Right atrium auricular region (tissue), 2 donors: Measurements from ENCODE around the gene FHIT. TPM values are rescaled to one million over a fixed set of nuclear protein-coding genes. Genes with fewer than 3 reads are reported as not detected.

Source experiments
- DNase-seq: peaks from one replicate; pipeline ENCODE4 v3.0.0-alpha.2; 2019; ENCODE audit warnings: low spot score
- H3K27ac ChIP-seq, 2 donors: fragments of 200-600 bp; sonication (generic); 1 replicate in 1 of 2; 2 replicates in 1 of 2; pipeline ENCODE4 v1.5.1; 2016 to 2019
- H3K27me3 ChIP-seq, 2 donors: fragments of 200-600 bp; sonication (generic); one replicate each; pipeline versions ENCODE4 v1.5.1 to v1.6.0; 2017 to 2019
- H3K36me3 ChIP-seq: fragments of 200-600 bp; sonication (generic); one replicate; pipeline ENCODE4 v1.5.1; 2016
- H3K4me1 ChIP-seq, 2 donors: fragments of 200-600 bp; sonication (generic); one replicate each; pipeline versions ENCODE4 v1.5.1 to v1.6.0; 2017 to 2019
- H3K4me3 ChIP-seq, 2 donors: fragments of 200-600 bp; sonication (generic); 1 replicate in 1 of 2; 2 replicates in 1 of 2; pipeline ENCODE4 v1.5.1; 2017 to 2019; ENCODE audit warnings: mild to moderate bottlenecking in 1 of 2, moderate library complexity in 1 of 2
- H3K9me3 ChIP-seq, 2 donors: fragments of 200-600 bp; sonication (generic); one replicate each; pipeline ENCODE4 v1.5.1; 2019
- total RNA-seq, 2 donors: library from RNA; depleted of rRNA; stranded (reverse); fragments of >200 nt; gene quantifications; one replicate each; pipeline ENCODE4 v1.1.0, GENCODE V29; 2016
- TF ChIP-seq, protein P1 (sequence below), 2 donors: fragments of 200-600 bp; sonication (generic); IDR thresholded peaks; one replicate each; pipeline ENCODE4 v1.5.1; 2019; ENCODE audit warnings: antibody characterized with exemption in 2 of 2

Gene FHIT
- total RNA-seq, 2 donors from 2014 or later = 10.4 to 11.0 TPM

DNA sequence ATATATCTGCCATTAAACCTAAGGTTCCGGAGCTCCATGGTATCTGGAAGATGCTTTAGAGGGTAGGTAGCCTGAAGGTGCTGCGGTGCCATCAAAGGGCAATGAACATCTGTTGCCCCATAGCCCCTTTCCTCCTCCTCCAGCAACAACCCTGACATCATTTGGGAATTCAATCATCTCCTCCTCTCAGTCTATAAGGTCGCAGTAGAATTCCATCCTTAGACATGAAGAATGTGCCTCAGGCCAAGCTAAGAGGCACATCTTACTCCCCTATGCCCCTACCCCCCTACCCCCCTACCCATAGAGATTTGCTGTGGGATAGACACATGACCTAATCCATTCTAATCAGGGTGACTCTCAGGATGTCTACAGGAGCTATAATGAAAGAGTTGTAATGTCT is 1101.8 kb downstream of the FHIT start:
- Histone ChIP-seq H3K4me3 (no peak overlapping the region), H3K4me1 (no peaks in the 10 kb centered on the region), H3K27me3 (no peaks in the 10 kb centered on the region), H3K36me3 (no peaks in the 10 kb centered on the region), H3K27ac (no peak overlapping the region), H3K9me3 (no peaks in the 10 kb centered on the region)
- DNase-seq = no peak
- TF ChIP-seq, protein P1, sequence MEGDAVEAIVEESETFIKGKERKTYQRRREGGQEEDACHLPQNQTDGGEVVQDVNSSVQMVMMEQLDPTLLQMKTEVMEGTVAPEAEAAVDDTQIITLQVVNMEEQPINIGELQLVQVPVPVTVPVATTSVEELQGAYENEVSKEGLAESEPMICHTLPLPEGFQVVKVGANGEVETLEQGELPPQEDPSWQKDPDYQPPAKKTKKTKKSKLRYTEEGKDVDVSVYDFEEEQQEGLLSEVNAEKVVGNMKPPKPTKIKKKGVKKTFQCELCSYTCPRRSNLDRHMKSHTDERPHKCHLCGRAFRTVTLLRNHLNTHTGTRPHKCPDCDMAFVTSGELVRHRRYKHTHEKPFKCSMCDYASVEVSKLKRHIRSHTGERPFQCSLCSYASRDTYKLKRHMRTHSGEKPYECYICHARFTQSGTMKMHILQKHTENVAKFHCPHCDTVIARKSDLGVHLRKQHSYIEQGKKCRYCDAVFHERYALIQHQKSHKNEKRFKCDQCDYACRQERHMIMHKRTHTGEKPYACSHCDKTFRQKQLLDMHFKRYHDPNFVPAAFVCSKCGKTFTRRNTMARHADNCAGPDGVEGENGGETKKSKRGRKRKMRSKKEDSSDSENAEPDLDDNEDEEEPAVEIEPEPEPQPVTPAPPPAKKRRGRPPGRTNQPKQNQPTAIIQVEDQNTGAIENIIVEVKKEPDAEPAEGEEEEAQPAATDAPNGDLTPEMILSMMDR (IDR thresholded peaks at IDR 0.05) = no peak

DNA sequence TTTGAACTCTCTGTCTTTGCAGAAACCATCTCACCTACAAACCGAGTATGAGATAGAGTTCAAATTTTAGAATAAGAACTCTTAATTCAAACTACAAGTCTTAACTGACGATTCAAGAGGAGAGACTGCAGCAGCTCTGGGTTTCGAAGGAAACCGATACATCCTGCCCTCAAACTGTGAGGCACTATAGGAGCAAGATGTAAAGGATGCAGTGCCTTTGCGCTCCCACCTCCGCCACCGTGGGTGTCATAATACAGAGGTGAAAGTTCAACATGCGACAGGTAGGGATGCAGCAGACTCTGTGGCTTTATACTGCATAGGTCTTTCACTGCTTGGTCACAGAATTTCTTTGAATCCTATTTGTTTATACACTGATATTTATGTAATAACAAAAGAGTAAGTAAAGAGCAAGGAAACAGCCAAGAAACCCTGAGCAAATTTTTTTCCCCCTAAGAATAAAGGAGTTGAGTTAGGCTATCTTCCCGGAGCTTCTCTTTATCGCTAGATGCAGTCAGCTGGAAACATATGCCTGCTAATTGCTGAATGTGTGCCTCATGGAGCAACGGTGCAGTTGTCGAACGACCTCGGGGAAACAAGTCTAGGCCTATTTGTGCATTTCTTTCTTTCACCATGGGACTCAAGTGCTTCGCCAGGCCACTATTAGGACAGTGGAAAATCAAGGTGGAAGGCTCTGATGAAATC is 1103.9 kb downstream of the FHIT start:
- H3K27me3 ChIP-seq = no peaks in the 10 kb centered on the region
- H3K4me3 ChIP-seq = no peak overlapping the region
- no peak for DNase-seq
- no peak overlapping the region for H3K27ac ChIP-seq
- no peaks in the 10 kb centered on the region for H3K9me3 ChIP-seq
- H3K36me3 ChIP-seq = no peaks in the 10 kb centered on the region
- TF ChIP-seq, protein P1 (IDR thresholded peaks at IDR 0.05) = no peak
- H3K4me1 ChIP-seq = no peaks in the 10 kb centered on the region

DNA sequence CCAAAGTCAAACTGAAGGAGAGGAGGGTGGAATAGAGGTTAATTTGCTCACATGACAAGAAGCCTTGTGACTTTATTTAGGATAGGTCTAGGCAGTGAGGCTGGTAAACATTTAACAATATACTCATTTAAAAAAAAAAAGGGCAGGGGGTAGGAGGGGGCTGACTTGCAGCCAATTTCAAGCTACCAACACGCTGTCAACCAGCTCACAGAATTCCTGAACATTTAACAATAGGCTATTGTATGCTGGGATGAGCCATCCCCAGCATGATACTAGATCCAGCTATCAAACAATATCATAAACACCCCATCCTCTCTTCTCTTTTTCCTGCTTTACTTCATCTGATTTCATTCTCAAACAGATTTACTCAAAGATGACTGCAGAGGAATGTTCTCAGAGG is 1105.1 kb downstream of the FHIT start:
- Histone ChIP-seq H3K27me3 (no peaks in the 10 kb centered on the region), H3K36me3 (no peaks in the 10 kb centered on the region), H3K4me3 (no peak overlapping the region), H3K4me1 (no peaks in the 10 kb centered on the region), H3K9me3 (no peaks in the 10 kb centered on the region), H3K27ac (no peak overlapping the region)
- DNase-seq = no peak
- TF ChIP-seq, protein P1 (IDR thresholded peaks at IDR 0.05) = no peak

DNA sequence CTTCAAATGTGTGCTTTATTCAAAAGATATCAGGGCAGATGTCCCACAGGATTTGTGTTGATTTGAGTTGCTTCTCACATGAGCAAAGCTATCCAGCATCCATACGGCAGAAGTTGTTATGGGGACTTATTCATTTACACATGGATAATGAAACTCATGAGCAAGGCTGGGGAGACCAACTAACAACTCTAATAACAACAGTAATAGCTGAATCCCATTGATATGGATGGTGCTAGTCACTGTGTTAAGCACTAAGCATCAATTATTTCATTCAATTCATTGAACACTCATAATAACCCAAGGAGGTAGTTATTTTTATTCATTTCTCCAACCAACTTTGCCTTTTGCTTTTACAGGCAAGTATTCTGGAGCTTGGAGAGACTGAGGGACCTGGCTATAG is 1107.2 kb downstream of the FHIT start:
- Histone ChIP-seq H3K27ac (no peak overlapping the region), H3K9me3 (no peaks in the 10 kb centered on the region), H3K36me3 (no peaks in the 10 kb centered on the region), H3K4me3 (no peak overlapping the region), H3K4me1 (no peaks in the 10 kb centered on the region), H3K27me3 (no peaks in the 10 kb centered on the region)
- DNase-seq = no peak
- TF ChIP-seq, protein P1 (IDR thresholded peaks at IDR 0.05) = no peak

DNA sequence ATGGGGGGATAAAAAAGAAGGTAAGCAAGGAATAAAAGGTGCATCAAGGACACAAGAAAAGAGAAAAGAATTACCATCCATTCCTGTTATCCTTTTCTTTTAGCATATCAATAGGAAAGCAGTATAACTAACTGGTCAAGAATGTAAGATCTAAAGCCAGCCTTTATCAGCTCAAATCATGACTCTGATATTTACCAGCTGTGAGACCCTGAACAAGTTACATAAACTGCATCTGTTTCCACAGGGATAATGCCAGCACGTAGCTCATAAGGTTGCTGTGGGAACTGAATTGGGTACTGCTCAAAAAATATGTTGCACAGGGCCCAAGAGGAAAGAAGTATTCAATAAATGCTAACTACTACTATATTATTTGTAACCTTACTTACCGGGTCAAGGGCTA is 1109.2 kb downstream of the FHIT start:
- Histone ChIP-seq H3K4me1 (no peaks in the 10 kb centered on the region), H3K4me3 (no peak overlapping the region), H3K9me3 (no peaks in the 10 kb centered on the region), H3K27ac (no peak overlapping the region), H3K27me3 (no peaks in the 10 kb centered on the region), H3K36me3 (no peaks in the 10 kb centered on the region)
- TF ChIP-seq, protein P1 (IDR thresholded peaks at IDR 0.05) = no peak
- no peak for DNase-seq

DNA sequence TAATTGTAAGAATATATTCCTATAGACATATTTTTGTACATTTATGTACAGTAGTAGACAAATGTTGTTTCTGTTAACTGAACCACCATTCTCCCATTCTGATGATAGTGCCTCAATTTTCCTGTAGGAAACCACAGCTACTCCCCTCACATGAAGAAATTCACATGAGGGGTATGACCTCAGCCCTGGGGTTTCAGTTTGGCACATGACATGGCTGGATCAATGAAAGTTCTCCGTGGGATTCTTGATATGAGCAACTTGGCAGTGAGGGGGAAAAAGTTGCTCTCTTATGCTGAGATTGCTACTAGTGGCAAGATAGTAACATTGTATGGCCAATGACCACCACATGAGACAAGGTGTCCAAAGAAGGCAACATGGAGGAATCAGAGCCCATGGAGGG is 1111.1 kb downstream of the FHIT start:
- TF ChIP-seq, protein P1 (IDR thresholded peaks at IDR 0.05) = no peak
- Histone ChIP-seq H3K4me1 (no peaks in the 10 kb centered on the region), H3K4me3 (no peak overlapping the region), H3K36me3 (no peaks in the 10 kb centered on the region), H3K27me3 (no peaks in the 10 kb centered on the region), H3K9me3 (no peaks in the 10 kb centered on the region), H3K27ac (no peak overlapping the region)
- no peak for DNase-seq
